HCT116 (cell line): Measurements from ENCODE around the gene TTLL9. TPM values are rescaled to one million over a fixed set of nuclear protein-coding genes. Genes with fewer than 3 reads are reported as not detected.
A peak's percentile ranks its signal among the peaks of the same experiment; 100 is the strongest.

ENCODE experiments used
- ATAC-seq: fragments of 200-7000 bp; cut with Tn5 transposase; 2 replicates; pipeline ENCODE4 v1.9.1; 2020; ENCODE audit warnings: mild to moderate bottlenecking, moderate library complexity
- BruUV-seq: library from RNA; stranded (reverse); fragments of 400-500 nt; replicated peaks from 2 replicates; lab custom pipeline; 2021; lab: Mats Ljungman, UMichigan
- CTCF ChIA-PET: fragments of 300-600 bp; sonication (Branson Sonifier 250); formaldehyde crosslinking; loops from one replicate; lab custom pipeline; 2021; ENCODE audit warnings: antibody characterized with exemption; lab: Charles Lee
- POLR2A ChIA-PET: fragments of 300-600, 350-600 bp; sonication (Branson Sonifier 250); formaldehyde crosslinking; loops from one replicate; lab custom pipeline; 2021; ENCODE audit warnings: antibody characterized with exemption; lab: Charles Lee
- RAD21 ChIA-PET, 2 experiments: fragments of 300-600 bp; sonication (Branson Sonifier 250); formaldehyde crosslinking; loops; one replicate each; lab custom pipeline; 2023; ENCODE audit warnings: low total read pairs in 2 of 2; ENCODE audit not compliant: uncharacterized antibody in 2 of 2, unreplicated experiment in 2 of 2, low non-redundant PET in 1 of 2; lab: Charles Lee
- DNase-seq: peaks from one replicate; pipeline ENCODE4 v3.0.0-alpha.2; 2010; ENCODE audit warnings: low read depth, low spot score
- H2AFZ ChIP-seq: fragments of 200-600 bp; shearing (Covaris generic), sonication (generic); 2 replicates; pipeline ENCODE4 v1.6.1; 2017; ENCODE audit warnings: low read depth, mixed run types, mixed read lengths, antibody characterized with exemption, low read length; ENCODE audit not compliant: poor library complexity, severe bottlenecking
- H3K27ac ChIP-seq: 2 replicates; pipeline ENCODE4 v1.5.1; 2012; ENCODE audit warnings: low read depth, low read length
- H3K27me3 ChIP-seq: fragments of 200-600 bp; sonication (generic); 2 replicates; pipeline ENCODE4 v1.6.1; 2016; ENCODE audit warnings: mixed run types, low read length, mixed read lengths; ENCODE audit not compliant: insufficient read depth
- H3K36me3 ChIP-seq, 2 experiments: fragments of 200-500 bp in 1 of 2; fragments of 200-600 bp in 1 of 2; sonication (Bioruptor generic) in 1 of 2; sonication (generic) in 1 of 2; 2 replicates each; pipeline versions ENCODE4 v1.5.1 to v1.6.1; 2014 to 2016; ENCODE audit warnings: low read length in 2 of 2, inconsistent platforms in 1 of 2, mixed read lengths in 1 of 2, mixed run types in 1 of 2; ENCODE audit not compliant: insufficient read depth in 2 of 2, control insufficient read depth in 1 of 2
- H3K4me1 ChIP-seq, 2 experiments: fragments of 200-600 bp in 1 of 2; sonication (generic) in 1 of 2; 2 replicates each; pipeline versions ENCODE4 v1.5.1 to v1.6.1; 2012 to 2017; ENCODE audit warnings: low read length in 2 of 2, inconsistent platforms in 1 of 2, mild to moderate bottlenecking in 1 of 2, mixed read lengths in 1 of 2, mixed run types in 1 of 2, moderate library complexity in 1 of 2; ENCODE audit not compliant: insufficient read depth in 2 of 2, control insufficient read depth in 1 of 2
- H3K4me2 ChIP-seq: fragments of 200-600 bp; sonication (generic); 2 replicates; pipeline ENCODE4 v1.6.1; 2017; ENCODE audit warnings: mixed run types, low read length, mixed read lengths
- H3K4me3 ChIP-seq, 2 experiments: fragments of 200-600 bp in 1 of 2; sonication (generic) in 1 of 2; replicated peaks in 1 of 2; 2 replicates each; pipeline ENCODE4 v1.5.1; 2011 to 2016; ENCODE audit warnings: low read length in 2 of 2, control low read depth in 1 of 2, low read depth in 1 of 2, mild to moderate bottlenecking in 1 of 2, mixed read lengths in 1 of 2, mixed run types in 1 of 2
- H3K79me2 ChIP-seq: fragments of 200-600 bp; sonication (generic); 2 replicates; pipeline ENCODE4 v1.6.1; 2017; ENCODE audit warnings: mild to moderate bottlenecking, mixed run types, low read length, moderate library complexity, mixed read lengths; ENCODE audit not compliant: insufficient read depth
- H3K9ac ChIP-seq: fragments of 200-600 bp; sonication (generic); 2 replicates; pipeline ENCODE4 v1.6.1; 2016; ENCODE audit warnings: low read length, mixed read lengths
- H3K9me2 ChIP-seq: fragments of 200-600 bp; sonication (generic), shearing (Covaris generic); 2 replicates; pipeline ENCODE4 v1.6.1; 2017; ENCODE audit warnings: mixed run types, mild to moderate bottlenecking, moderate library complexity; ENCODE audit not compliant: insufficient read depth
- H3K9me3 ChIP-seq, 2 experiments: fragments of 200-500 bp in 1 of 2; fragments of 200-600 bp in 1 of 2; sonication (Bioruptor generic) in 1 of 2; sonication (generic) in 1 of 2; 2 replicates each; pipeline ENCODE4 v1.6.1; 2014 to 2017; ENCODE audit warnings: low read length in 2 of 2, mixed read lengths in 2 of 2, inconsistent platforms in 1 of 2, low read depth in 1 of 2, mild to moderate bottlenecking in 1 of 2, mixed run types in 1 of 2, moderate library complexity in 1 of 2; ENCODE audit not compliant: control insufficient read depth in 1 of 2, insufficient read depth in 1 of 2
- H4K20me1 ChIP-seq: fragments of 200-600 bp; sonication (generic), shearing (Covaris generic); 2 replicates; pipeline ENCODE4 v1.6.1; 2017; ENCODE audit warnings: mixed run types, mild to moderate bottlenecking, moderate library complexity; ENCODE audit not compliant: insufficient read depth
- ELF1 ChIP-seq: IDR thresholded peaks from 2 replicates; pipeline ENCODE4 v1.6.1; 2012; ENCODE audit warnings: low read depth, borderline replicate concordance
- EZH2 ChIP-seq: fragments of 200-600 bp; sonication (generic); IDR thresholded peaks from 2 replicates; pipeline ENCODE4 v1.6.1; 2017; ENCODE audit warnings: antibody characterized with exemption, mixed run types
- EZH2phosphoT487 ChIP-seq: fragments of 200-600 bp; IDR thresholded peaks from 2 replicates; pipeline ENCODE4 v1.6.1; 2018; ENCODE audit warnings: antibody characterized with exemption, borderline replicate concordance
- FOSL1 ChIP-seq: IDR thresholded peaks from 2 replicates; pipeline ENCODE4 v1.6.1; 2012; ENCODE audit warnings: low read depth
- POLR2AphosphoS5 ChIP-seq: IDR thresholded peaks from 2 replicates; pipeline ENCODE4 v1.6.1; 2011; ENCODE audit warnings: mild to moderate bottlenecking, low read depth, low read length, moderate library complexity
- RAD21 ChIP-seq: IDR thresholded peaks from 2 replicates; pipeline ENCODE4 v1.6.1; 2012; ENCODE audit warnings: low read depth, mild to moderate bottlenecking
- REST ChIP-seq: IDR thresholded peaks from 2 replicates; pipeline ENCODE4 v1.6.1; 2012; ENCODE audit warnings: low read depth
- ZFX ChIP-seq: fragments of 450-650 bp; IDR thresholded peaks from 2 replicates; pipeline ENCODE4 v1.6.1; 2017
- ZNF274 ChIP-seq: fragments of 200-500 bp; sonication (Bioruptor generic); IDR thresholded peaks from 2 replicates; pipeline ENCODE4 v1.6.1; 2014; ENCODE audit warnings: mild to moderate bottlenecking, low read depth, low read length, inconsistent platforms
- intact Hi-C: fragments of 100-400 bp; cut with micrococcal nuclease; formaldehyde crosslinking; loops from 2 replicates; pipeline ENCODE4 v1.10.0; 2022
- total RNA-seq: library from RNA; stranded (reverse); gene quantifications from one replicate; pipeline ENCODE4 v1.2.1, GENCODE V29; 2021; ENCODE audit not compliant: unreplicated experiment
- TF ChIP-seq, protein P1 (sequence below): IDR thresholded peaks from 2 replicates; pipeline ENCODE4 v1.6.1; 2011; ENCODE audit warnings: mild to moderate bottlenecking, low read length, moderate library complexity; ENCODE audit not compliant: insufficient replicate concordance; ENCODE audit errors: extremely low read depth

The TTLL9 gene
- total RNA-seq, 1 experiment from 2014 or later = not detected

DNA sequence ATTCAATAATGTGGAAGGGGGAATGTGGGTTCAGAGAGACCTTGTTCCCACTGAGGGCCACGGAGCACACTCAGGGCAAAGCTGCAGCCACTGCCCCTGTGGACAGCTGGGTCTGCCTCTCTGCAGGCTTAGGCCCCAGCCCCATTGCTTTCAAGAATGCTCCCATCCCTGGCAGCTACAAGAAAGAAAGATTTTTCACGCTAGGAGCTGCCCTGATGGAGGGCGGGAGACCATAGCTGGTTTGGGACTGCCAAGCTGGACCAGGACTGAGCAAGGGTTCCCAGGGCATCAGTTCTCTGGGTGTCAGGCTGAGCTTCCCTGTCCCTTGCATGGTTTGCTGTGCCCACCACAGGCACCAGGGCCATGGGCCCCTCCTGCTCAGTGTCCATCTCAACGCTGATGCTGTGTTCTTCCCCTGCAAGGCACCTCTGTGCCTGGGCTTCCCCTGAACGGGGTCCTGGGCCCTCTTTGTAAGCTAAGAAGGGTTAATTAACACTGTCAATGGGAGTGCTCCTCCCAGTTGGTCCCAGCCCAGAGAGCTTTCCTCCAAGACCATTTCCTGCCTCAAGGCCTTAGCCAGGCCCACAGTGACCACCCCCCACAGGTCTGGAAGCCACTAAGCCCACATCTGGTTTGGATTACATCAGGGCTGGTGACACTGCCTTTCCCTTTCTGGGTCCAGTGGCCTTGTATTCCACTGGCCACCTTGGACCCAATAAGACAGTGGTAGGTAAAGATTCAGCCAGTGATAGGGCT, 33.4 kb upstream of the TTLL9 start:
- intact Hi-C loops = no loop called here
- H3K9me2 ChIP-seq = no peaks in the 10 kb centered on the region
- POLR2A ChIA-PET = no interaction called here
- ATAC-seq = no peak
- DNase-seq = no peak
- no peaks in the 10 kb centered on the region for H3K79me2 ChIP-seq
- peaks cover 24 to 54% of the 10 kb centered on the region in 2 experiments for H3K4me1 ChIP-seq
- no peak overlapping the region for H3K9ac ChIP-seq
- no peak overlapping the region for H3K4me3 ChIP-seq
- no peaks in the 10 kb centered on the region for H3K36me3 ChIP-seq
- H3K27ac ChIP-seq = no peak overlapping the region
- RAD21 ChIA-PET = interaction anchor here in 1 of 2 experiments (1.0 kb wide), 1 partner anchor 13 kb away, joined by 3 read pairs; no protein-coding TSS in a partner anchor
- CTCF ChIA-PET = interaction anchor here (1.4 to 3.4 kb wide), 5 partner anchors 8 to 23 kb away, joined by 3 to 20 read pairs (median 10); partner anchors contain the start of gene FOXS1
- peak overlapping the region; percentile 58 for H3K4me2 ChIP-seq
- no peak overlapping the region for H2AFZ ChIP-seq
- H3K9me3 ChIP-seq = no peaks in the 10 kb centered on the region
- no peaks in the 10 kb centered on the region for H4K20me1 ChIP-seq
- no peak for TF ChIP-seq ZNF274
- TF ChIP-seq POLR2AphosphoS5 = no peak
- TF ChIP-seq RAD21 = no peak
- TF ChIP-seq, protein P1, sequence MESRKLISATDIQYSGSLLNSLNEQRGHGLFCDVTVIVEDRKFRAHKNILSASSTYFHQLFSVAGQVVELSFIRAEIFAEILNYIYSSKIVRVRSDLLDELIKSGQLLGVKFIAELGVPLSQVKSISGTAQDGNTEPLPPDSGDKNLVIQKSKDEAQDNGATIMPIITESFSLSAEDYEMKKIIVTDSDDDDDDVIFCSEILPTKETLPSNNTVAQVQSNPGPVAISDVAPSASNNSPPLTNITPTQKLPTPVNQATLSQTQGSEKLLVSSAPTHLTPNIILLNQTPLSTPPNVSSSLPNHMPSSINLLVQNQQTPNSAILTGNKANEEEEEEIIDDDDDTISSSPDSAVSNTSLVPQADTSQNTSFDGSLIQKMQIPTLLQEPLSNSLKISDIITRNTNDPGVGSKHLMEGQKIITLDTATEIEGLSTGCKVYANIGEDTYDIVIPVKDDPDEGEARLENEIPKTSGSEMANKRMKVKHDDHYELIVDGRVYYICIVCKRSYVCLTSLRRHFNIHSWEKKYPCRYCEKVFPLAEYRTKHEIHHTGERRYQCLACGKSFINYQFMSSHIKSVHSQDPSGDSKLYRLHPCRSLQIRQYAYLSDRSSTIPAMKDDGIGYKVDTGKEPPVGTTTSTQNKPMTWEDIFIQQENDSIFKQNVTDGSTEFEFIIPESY = no peak
- no peak for TF ChIP-seq FOSL1
- no peaks in the 10 kb centered on the region for H3K27me3 ChIP-seq
- no TSS peak for BruUV-seq

DNA sequence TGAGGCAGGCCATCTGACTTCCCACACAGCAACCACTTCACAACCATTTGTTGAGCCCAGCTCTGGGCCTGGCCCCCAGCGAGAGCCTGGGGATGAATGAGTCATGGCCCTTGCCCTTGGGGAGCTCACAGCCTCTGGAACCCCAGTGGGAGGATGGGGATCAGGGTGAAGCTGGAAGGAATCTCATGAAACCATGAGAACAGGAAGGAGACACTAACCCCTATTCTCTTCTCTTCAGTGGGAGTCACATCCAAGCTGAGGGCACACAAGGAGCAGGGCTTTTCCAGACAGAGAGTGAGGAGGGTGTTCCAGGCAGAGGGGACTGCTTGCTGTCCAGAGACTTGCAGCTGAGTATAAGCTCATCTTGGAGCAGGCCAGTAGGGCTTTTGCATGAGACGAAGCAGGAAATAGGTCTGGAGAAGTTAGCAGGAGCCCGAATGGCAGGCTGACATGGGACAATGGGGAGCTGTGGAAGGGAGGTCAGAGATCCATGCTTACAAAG, 32.5 kb upstream of the TTLL9 start:
- no peak overlapping the region for H2AFZ ChIP-seq
- H3K27ac ChIP-seq = no peak overlapping the region
- BruUV-seq = no TSS peak

More for the DNA sequence above, 32.5 kb upstream of the TTLL9 start:
- ATAC-seq (no peak), DNase-seq (no peak)
- H3K9me3 ChIP-seq = no peaks in the 10 kb centered on the region
- H3K36me3 ChIP-seq = no peaks in the 10 kb centered on the region
- intact Hi-C loops = no loop called here
- no peaks in the 10 kb centered on the region for H3K27me3 ChIP-seq
- peaks cover 31 to 63% of the 10 kb centered on the region in 2 experiments for H3K4me1 ChIP-seq
- no peak overlapping the region for H3K9ac ChIP-seq
- TF ChIP-seq ZFX (no peak), ELF1 (no peak), REST (no peak), EZH2 (no peak), EZH2phosphoT487 (no peak)
- POLR2A ChIA-PET = no interaction called here
- CTCF ChIA-PET = interaction anchor here (0.8 to 3.4 kb wide), 6 partner anchors 9 to 194 kb away, joined by 3 to 20 read pairs (median 4); no protein-coding TSS in a partner anchor
- H3K4me2 ChIP-seq = no peak overlapping the region
- H3K79me2 ChIP-seq = no peaks in the 10 kb centered on the region
- no peak overlapping the region for H3K4me3 ChIP-seq
- no peaks in the 10 kb centered on the region for H4K20me1 ChIP-seq
- RAD21 ChIA-PET = no interaction called here
- H3K9me2 ChIP-seq = no peaks in the 10 kb centered on the region
